ENCODE data around the gene NDUFA6. TPM values are rescaled to one million over a fixed set of nuclear protein-coding genes. Genes with fewer than 3 reads are reported as not detected.
A peak's percentile ranks its signal among the peaks of the same experiment; 100 is the strongest.

Gene NDUFA6
- total RNA-seq, 1 experiment from 2014 or later, result 119 TPM

- CTCF ChIA-PET, result no interaction called here
- H3K4me3 ChIP-seq (ENCODE audit: low read depth, low read length), result no peak overlapping the region
- intact Hi-C loops (cut with micrococcal nuclease; ENCODE audit: unreplicated experiment), result no loop called here
- BruUV-seq (replicated peaks), result no TSS peak
- H3K27me3 Mint-ChIP-seq (ENCODE audit: insufficient read depth, unreplicated experiment), result no peaks in the 10 kb centered on the region
- no peaks in the 10 kb centered on the region for H3K27me3 ChIP-seq (replicated peaks; ENCODE audit: control insufficient read depth, insufficient read depth, low read length)
- H3K9me3 Mint-ChIP-seq (ENCODE audit: unreplicated experiment), result no peaks in the 10 kb centered on the region
- no peak for TF ChIP-seq CTCF (IDR thresholded peaks at IDR 0.05; ENCODE audit: insufficient read depth in 1 of 2, low read depth in 1 of 2, low read length in 1 of 2, severe bottlenecking in 1 of 2, unreplicated experiment in 1 of 2)
- H3K27ac Mint-ChIP-seq (ENCODE audit: unreplicated experiment), result peak overlapping the region; percentile 9
- H3K9me3 ChIP-seq, result no peaks in the 10 kb centered on the region
- peaks cover 12% of the 10 kb centered on the region for H3K36me3 Mint-ChIP-seq (ENCODE audit: insufficient read depth, unreplicated experiment)
- POLR2A ChIA-PET, result no interaction called here
- no peak overlapping the region for H3K4me3 Mint-ChIP-seq (ENCODE audit: unreplicated experiment)
- no peaks in the 10 kb centered on the region for H3K4me1 Mint-ChIP-seq (ENCODE audit: low read depth, unreplicated experiment)
- peaks cover 11% of the 10 kb centered on the region for H3K4me1 ChIP-seq
- DNase-seq, result no peak
- no peaks in the 10 kb centered on the region; the same call in 1 of the 2 replicates for H3K36me3 ChIP-seq (ENCODE audit: control insufficient read depth, insufficient read depth, low read length)
Measured at GRCh38 chr22:42067671-42068251, 22.8 kb downstream of the NDUFA6 start.

GRCh38 chr22:42066937-42067336, 23.6 kb downstream of the NDUFA6 start:
- ChIA-PET CTCF (no interaction called here), POLR2A (no interaction called here)
- H3K27me3 Mint-ChIP-seq (ENCODE audit: insufficient read depth, unreplicated experiment), result no peaks in the 10 kb centered on the region
- no peaks in the 10 kb centered on the region for H3K27me3 ChIP-seq (replicated peaks; ENCODE audit: control insufficient read depth, insufficient read depth, low read length)
- H3K9me3 Mint-ChIP-seq (ENCODE audit: unreplicated experiment), result no peaks in the 10 kb centered on the region
- H3K27ac Mint-ChIP-seq (ENCODE audit: unreplicated experiment), result peak overlapping the region; percentile 9
- no peaks in the 10 kb centered on the region for H3K9me3 ChIP-seq
- H3K36me3 ChIP-seq (ENCODE audit: control insufficient read depth, insufficient read depth, low read length), result no peaks in the 10 kb centered on the region; the same call in 1 of the 2 replicates
- H3K4me1 Mint-ChIP-seq (ENCODE audit: low read depth, unreplicated experiment), result no peaks in the 10 kb centered on the region
- TF ChIP-seq CTCF (IDR thresholded peaks at IDR 0.05; ENCODE audit: insufficient read depth in 1 of 2, low read depth in 1 of 2, low read length in 1 of 2, severe bottlenecking in 1 of 2, unreplicated experiment in 1 of 2), result no peak
- H3K4me3 Mint-ChIP-seq (ENCODE audit: unreplicated experiment), result no peak overlapping the region
- intact Hi-C loops (cut with micrococcal nuclease; ENCODE audit: unreplicated experiment), result no loop called here
- BruUV-seq (replicated peaks), result no TSS peak
- H3K4me3 ChIP-seq (ENCODE audit: low read depth, low read length), result no peak overlapping the region
- peaks cover 11% of the 10 kb centered on the region for H3K4me1 ChIP-seq
- peaks cover 14% of the 10 kb centered on the region for H3K36me3 Mint-ChIP-seq (ENCODE audit: insufficient read depth, unreplicated experiment)
- DNase-seq, result no peak

GRCh38 chr22:42066126-42066761, 24.3 kb downstream of the NDUFA6 start:
- Histone ChIP-seq H3K27me3 (replicated peaks; ENCODE audit: control insufficient read depth, insufficient read depth, low read length) (no peaks in the 10 kb centered on the region), H3K9me3 (no peaks in the 10 kb centered on the region), H3K4me3 (ENCODE audit: low read depth, low read length) (no peak overlapping the region), H3K36me3 (ENCODE audit: control insufficient read depth, insufficient read depth, low read length) (no peaks in the 10 kb centered on the region; the same call in 1 of the 2 replicates), H3K4me1 (peaks cover 7% of the 10 kb centered on the region; the same call in 1 of the 2 replicates)
- no peak overlapping the region for H3K27ac Mint-ChIP-seq (ENCODE audit: unreplicated experiment)
- H3K27me3 Mint-ChIP-seq (ENCODE audit: insufficient read depth, unreplicated experiment), result no peaks in the 10 kb centered on the region
- H3K4me1 Mint-ChIP-seq (ENCODE audit: low read depth, unreplicated experiment), result no peaks in the 10 kb centered on the region
- ChIA-PET POLR2A (no interaction called here), CTCF (no interaction called here)
- no peak overlapping the region for H3K4me3 Mint-ChIP-seq (ENCODE audit: unreplicated experiment)
- intact Hi-C loops (cut with micrococcal nuclease; ENCODE audit: unreplicated experiment), result no loop called here
- no peak for DNase-seq
- TF ChIP-seq CTCF (IDR thresholded peaks at IDR 0.05; ENCODE audit: insufficient read depth in 1 of 2, low read depth in 1 of 2, low read length in 1 of 2, severe bottlenecking in 1 of 2, unreplicated experiment in 1 of 2), result no peak
- no peaks in the 10 kb centered on the region for H3K9me3 Mint-ChIP-seq (ENCODE audit: unreplicated experiment)
- no TSS peak for BruUV-seq (replicated peaks)
- peaks cover 14% of the 10 kb centered on the region for H3K36me3 Mint-ChIP-seq (ENCODE audit: insufficient read depth, unreplicated experiment)

All from Caco-2 (cell line).